Astrocyte (in vitro differentiated cells and primary cell): Measurements from ENCODE around the gene MYO15A. TPM values are rescaled to one million over a fixed set of nuclear protein-coding genes. Genes with fewer than 3 reads are reported as not detected.

Source experiments
- DNase-seq: peaks from one replicate; pipeline ENCODE4 v3.0.0-alpha.2; 2010; ENCODE audit warnings: low read depth
- FAIRE-seq: peaks from 2 replicates; lab custom pipeline; 2011; peaks lifted over from hg19 to GRCh38; lab: Jason Lieb, UNC
- H2AFZ ChIP-seq: 2 replicates; pipeline ENCODE4 v1.6.0; 2012; ENCODE audit warnings: low read depth, low read length, inconsistent platforms
- H3K27ac ChIP-seq: 2 replicates; pipeline ENCODE4 v1.5.1; 2011; ENCODE audit warnings: low read depth, low read length, inconsistent platforms
- H3K27me3 ChIP-seq: 2 replicates; pipeline ENCODE4 v1.6.0; 2011; ENCODE audit warnings: low read length, inconsistent platforms; ENCODE audit not compliant: insufficient read depth
- H3K36me3 ChIP-seq: 2 replicates; pipeline ENCODE4 v1.5.1; 2011; ENCODE audit warnings: low read length, inconsistent platforms; ENCODE audit not compliant: insufficient read depth
- H3K4me1 ChIP-seq: 2 replicates; pipeline ENCODE4 v1.5.1; 2011; ENCODE audit warnings: low read length, inconsistent platforms; ENCODE audit not compliant: insufficient read depth
- H3K4me2 ChIP-seq: 2 replicates; pipeline ENCODE4 v1.6.0; 2012; ENCODE audit warnings: low read length, inconsistent platforms
- H3K4me3 ChIP-seq: 2 replicates; pipeline ENCODE4 v1.5.1; 2011; ENCODE audit warnings: low read depth, mild to moderate bottlenecking, low read length, inconsistent platforms; ENCODE audit not compliant: insufficient read depth
- H3K79me2 ChIP-seq: 2 replicates; pipeline ENCODE4 v1.6.0; 2012; ENCODE audit warnings: mild to moderate bottlenecking, low read length, inconsistent platforms; ENCODE audit not compliant: insufficient read depth
- H3K9ac ChIP-seq: 2 replicates; pipeline ENCODE4 v1.6.0; 2012; ENCODE audit warnings: mild to moderate bottlenecking, low read length, inconsistent platforms
- H3K9me3 ChIP-seq: 2 replicates; pipeline ENCODE4 v1.5.1; 2012; ENCODE audit warnings: low read depth, mild to moderate bottlenecking, low read length, inconsistent platforms; ENCODE audit not compliant: insufficient read depth
- H4K20me1 ChIP-seq: 2 replicates; pipeline ENCODE4 v1.6.0; 2012; ENCODE audit warnings: low read length, inconsistent platforms; ENCODE audit not compliant: insufficient read depth
- H3K27ac Mint-ChIP-seq: one replicate; pipeline ENCODE4 v1.8.0; 2021; ENCODE audit warnings: mild to moderate bottlenecking, mixed read lengths; ENCODE audit not compliant: unreplicated experiment
- H3K27me3 Mint-ChIP-seq: one replicate; pipeline ENCODE4 v1.8.0; 2021; ENCODE audit warnings: low read depth, mixed read lengths; ENCODE audit not compliant: unreplicated experiment
- H3K36me3 Mint-ChIP-seq: one replicate; pipeline ENCODE4 v1.8.0; 2021; ENCODE audit warnings: low read depth, mixed read lengths; ENCODE audit not compliant: unreplicated experiment
- H3K4me1 Mint-ChIP-seq: one replicate; pipeline ENCODE4 v1.8.0; 2021; ENCODE audit warnings: low read depth, mixed read lengths; ENCODE audit not compliant: unreplicated experiment
- H3K4me3 Mint-ChIP-seq: one replicate; pipeline ENCODE4 v1.8.0; 2021; ENCODE audit warnings: mild to moderate bottlenecking, moderate library complexity, mixed read lengths; ENCODE audit not compliant: unreplicated experiment
- H3K9me3 Mint-ChIP-seq: one replicate; pipeline ENCODE4 v1.8.0; 2021; ENCODE audit warnings: mild to moderate bottlenecking, mixed read lengths; ENCODE audit not compliant: unreplicated experiment
- EZH2 ChIP-seq: IDR thresholded peaks from 2 replicates; pipeline ENCODE4 v1.6.1; 2012; ENCODE audit warnings: mild to moderate bottlenecking, low read length, inconsistent platforms; ENCODE audit not compliant: insufficient read depth
- total RNA-seq: library from RNA; stranded (reverse); gene quantifications from 2 replicates; pipeline ENCODE4 v1.2.1, GENCODE V29; 2021
- TF ChIP-seq, protein P1 (sequence below): IDR thresholded peaks from 2 replicates; pipeline ENCODE4 v1.5.1; 2011; ENCODE audit warnings: low read depth, mild to moderate bottlenecking, inconsistent platforms, low read length, moderate library complexity; ENCODE audit not compliant: insufficient read depth

MYO15A gene
- total RNA-seq, 1 donor from 2014 or later = 0.32 TPM

DNA sequence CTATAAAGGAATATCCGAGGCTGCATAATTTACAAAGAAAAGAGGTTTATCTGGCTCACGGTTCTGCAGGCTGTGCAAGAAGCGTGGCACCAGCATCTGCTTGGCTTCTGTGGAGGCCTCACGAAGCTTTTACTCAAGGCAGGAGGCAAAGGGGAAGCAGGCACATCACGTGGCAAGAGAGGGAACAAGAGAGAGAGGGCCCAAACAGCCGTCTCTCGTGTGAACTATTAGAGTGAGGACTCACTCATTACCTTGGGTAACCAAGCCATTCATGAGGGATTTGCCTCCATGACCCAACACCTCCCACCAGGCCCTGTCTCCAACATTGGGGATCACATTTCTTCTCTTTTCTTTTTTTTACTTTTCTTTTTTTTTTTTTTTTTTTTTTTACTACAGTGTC lies 67.6 kb downstream of the MYO15A start:
- peaks cover 2% of the 10 kb centered on the region for H3K4me1 Mint-ChIP-seq

DNA sequence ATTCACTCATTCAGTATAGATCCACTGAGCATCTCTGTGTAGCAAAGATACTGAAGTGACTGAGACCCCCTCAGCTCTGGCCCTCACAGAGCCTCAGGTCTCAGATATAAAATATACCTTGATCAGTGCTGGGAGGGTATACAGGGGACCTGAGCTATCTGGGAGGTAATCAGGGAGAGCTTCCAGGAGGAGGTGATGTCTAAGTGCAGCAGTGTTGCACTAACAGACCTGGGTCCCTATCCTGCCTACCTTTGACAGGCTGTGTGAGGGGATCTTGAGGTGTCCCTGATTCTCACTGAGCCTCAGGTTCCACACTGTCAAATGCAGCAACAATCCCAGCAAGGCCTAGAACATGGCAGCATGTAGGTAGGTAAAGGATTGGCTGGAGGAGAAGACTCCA lies 68.6 kb downstream of the MYO15A start:
- Mint-ChIP-seq H3K9me3 (peaks cover 2% of the 10 kb centered on the region), H3K27me3 (peaks cover 12% of the 10 kb centered on the region), H3K4me1 (peaks cover 4% of the 10 kb centered on the region), H3K4me3 (no peak overlapping the region), H3K36me3 (peaks cover 4% of the 10 kb centered on the region), H3K27ac (no peak overlapping the region)
- FAIRE-seq = no peak
- no peak for DNase-seq
- H3K36me3 ChIP-seq = no peaks in the 10 kb centered on the region
- peaks cover 5% of the 10 kb centered on the region for H3K4me1 ChIP-seq
- H3K4me3 ChIP-seq = no peak overlapping the region
- H4K20me1 ChIP-seq = no peaks in the 10 kb centered on the region
- no peaks in the 10 kb centered on the region for H3K79me2 ChIP-seq
- no peak overlapping the region for H3K9ac ChIP-seq
- H3K27me3 ChIP-seq = no peaks in the 10 kb centered on the region
- no peaks in the 10 kb centered on the region for H3K9me3 ChIP-seq
- no peak overlapping the region for H2AFZ ChIP-seq
- H3K27ac ChIP-seq = no peak overlapping the region
- H3K4me2 ChIP-seq = no peak overlapping the region
- no peak for TF ChIP-seq EZH2
- TF ChIP-seq, protein P1, sequence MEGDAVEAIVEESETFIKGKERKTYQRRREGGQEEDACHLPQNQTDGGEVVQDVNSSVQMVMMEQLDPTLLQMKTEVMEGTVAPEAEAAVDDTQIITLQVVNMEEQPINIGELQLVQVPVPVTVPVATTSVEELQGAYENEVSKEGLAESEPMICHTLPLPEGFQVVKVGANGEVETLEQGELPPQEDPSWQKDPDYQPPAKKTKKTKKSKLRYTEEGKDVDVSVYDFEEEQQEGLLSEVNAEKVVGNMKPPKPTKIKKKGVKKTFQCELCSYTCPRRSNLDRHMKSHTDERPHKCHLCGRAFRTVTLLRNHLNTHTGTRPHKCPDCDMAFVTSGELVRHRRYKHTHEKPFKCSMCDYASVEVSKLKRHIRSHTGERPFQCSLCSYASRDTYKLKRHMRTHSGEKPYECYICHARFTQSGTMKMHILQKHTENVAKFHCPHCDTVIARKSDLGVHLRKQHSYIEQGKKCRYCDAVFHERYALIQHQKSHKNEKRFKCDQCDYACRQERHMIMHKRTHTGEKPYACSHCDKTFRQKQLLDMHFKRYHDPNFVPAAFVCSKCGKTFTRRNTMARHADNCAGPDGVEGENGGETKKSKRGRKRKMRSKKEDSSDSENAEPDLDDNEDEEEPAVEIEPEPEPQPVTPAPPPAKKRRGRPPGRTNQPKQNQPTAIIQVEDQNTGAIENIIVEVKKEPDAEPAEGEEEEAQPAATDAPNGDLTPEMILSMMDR = no peak

More for the DNA sequence above, 67.6 kb downstream of the MYO15A start:
- Histone ChIP-seq H2AFZ (no peak overlapping the region), H3K36me3 (no peaks in the 10 kb centered on the region), H3K79me2 (no peaks in the 10 kb centered on the region), H3K27ac (no peak overlapping the region), H4K20me1 (no peaks in the 10 kb centered on the region), H3K9ac (no peak overlapping the region), H3K4me1 (peaks cover under 1% of the 10 kb centered on the region), H3K27me3 (no peaks in the 10 kb centered on the region), H3K4me2 (no peak overlapping the region), H3K4me3 (no peak overlapping the region), H3K9me3 (no peaks in the 10 kb centered on the region)
- TF ChIP-seq, protein P1 = no peak
- no peak for TF ChIP-seq EZH2
- peaks cover 2% of the 10 kb centered on the region for H3K9me3 Mint-ChIP-seq
- H3K27me3 Mint-ChIP-seq = peaks cover 19% of the 10 kb centered on the region
- H3K36me3 Mint-ChIP-seq = peaks cover 4% of the 10 kb centered on the region
- H3K4me3 Mint-ChIP-seq = no peak overlapping the region
- FAIRE-seq (no peak), DNase-seq (no peak)
- H3K27ac Mint-ChIP-seq = no peak overlapping the region

DNA sequence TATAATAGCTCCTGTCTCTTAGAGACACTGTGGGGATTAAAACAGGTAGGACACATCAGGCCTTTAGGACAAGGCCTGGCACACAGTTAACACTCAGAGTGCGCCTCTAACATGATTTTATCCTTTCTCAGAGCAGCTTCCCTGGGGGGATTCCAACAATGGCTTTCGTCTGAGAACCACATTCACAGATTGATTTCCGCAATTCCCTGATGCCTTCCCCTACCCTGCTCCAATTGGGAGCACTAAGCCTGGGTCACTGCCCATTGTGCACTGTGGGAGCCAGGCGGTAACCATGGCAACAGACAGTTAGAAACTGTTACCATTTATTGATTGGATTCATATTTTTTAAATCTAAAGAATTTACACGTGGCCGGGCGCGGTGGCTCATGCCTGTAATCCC lies 69.2 kb downstream of the MYO15A start:
- Mint-ChIP-seq H3K36me3 (peaks cover 4% of the 10 kb centered on the region), H3K27ac (no peak overlapping the region), H3K9me3 (peaks cover 2% of the 10 kb centered on the region), H3K27me3 (peaks cover 6% of the 10 kb centered on the region), H3K4me3 (no peak overlapping the region), H3K4me1 (peaks cover 5% of the 10 kb centered on the region)
- Histone ChIP-seq H3K27ac (no peak overlapping the region), H3K36me3 (no peaks in the 10 kb centered on the region), H2AFZ (no peak overlapping the region), H3K9me3 (no peaks in the 10 kb centered on the region), H3K4me2 (no peak overlapping the region), H3K27me3 (no peaks in the 10 kb centered on the region), H4K20me1 (no peaks in the 10 kb centered on the region), H3K4me3 (no peak overlapping the region), H3K9ac (no peak overlapping the region), H3K79me2 (no peaks in the 10 kb centered on the region), H3K4me1 (peaks cover 7% of the 10 kb centered on the region)
- FAIRE-seq (no peak), DNase-seq (no peak)
- TF ChIP-seq EZH2 = no peak
- TF ChIP-seq, protein P1 = no peak
